ENCODE measurements around the gene PAPSS2.

- TF ChIP-seq, protein P1, sequence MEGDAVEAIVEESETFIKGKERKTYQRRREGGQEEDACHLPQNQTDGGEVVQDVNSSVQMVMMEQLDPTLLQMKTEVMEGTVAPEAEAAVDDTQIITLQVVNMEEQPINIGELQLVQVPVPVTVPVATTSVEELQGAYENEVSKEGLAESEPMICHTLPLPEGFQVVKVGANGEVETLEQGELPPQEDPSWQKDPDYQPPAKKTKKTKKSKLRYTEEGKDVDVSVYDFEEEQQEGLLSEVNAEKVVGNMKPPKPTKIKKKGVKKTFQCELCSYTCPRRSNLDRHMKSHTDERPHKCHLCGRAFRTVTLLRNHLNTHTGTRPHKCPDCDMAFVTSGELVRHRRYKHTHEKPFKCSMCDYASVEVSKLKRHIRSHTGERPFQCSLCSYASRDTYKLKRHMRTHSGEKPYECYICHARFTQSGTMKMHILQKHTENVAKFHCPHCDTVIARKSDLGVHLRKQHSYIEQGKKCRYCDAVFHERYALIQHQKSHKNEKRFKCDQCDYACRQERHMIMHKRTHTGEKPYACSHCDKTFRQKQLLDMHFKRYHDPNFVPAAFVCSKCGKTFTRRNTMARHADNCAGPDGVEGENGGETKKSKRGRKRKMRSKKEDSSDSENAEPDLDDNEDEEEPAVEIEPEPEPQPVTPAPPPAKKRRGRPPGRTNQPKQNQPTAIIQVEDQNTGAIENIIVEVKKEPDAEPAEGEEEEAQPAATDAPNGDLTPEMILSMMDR (IDR thresholded peaks at IDR 0.05), result no peak
- no peak for TF ChIP-seq POLR2A (IDR thresholded peaks at IDR 0.05)
Observed at GRCh38 chr10:87696922-87697745, 37.5 kb downstream of the PAPSS2 start.
